Gastroesophageal sphincter (tissue), 4 donors: Measurements from ENCODE around the gene WIPF2. TPM values are rescaled to one million over a fixed set of nuclear protein-coding genes. Genes with fewer than 3 reads are reported as not detected.
"Not testable (repeated sequence)": the region's sequence is repeated elsewhere in the genome, so short reads cannot be mapped to it uniquely, and the experiment has no call there.

ENCODE experiments used
- ATAC-seq: fragments of 150-250 bp; one replicate; pipeline ENCODE4 v1.9.1; 2016; ENCODE audit warnings: mild to moderate bottlenecking, moderate library complexity
- H3K27ac ChIP-seq, 4 donors: fragments of 200-600 bp; sonication (generic) in 3 of 4; 1 replicate in 3 of 4; 2 replicates in 1 of 4; pipeline ENCODE4 v1.5.1; 2016 to 2019
- H3K27me3 ChIP-seq: fragments of 200-600 bp; sonication (generic); one replicate; pipeline ENCODE4 v1.5.1; 2019
- H3K36me3 ChIP-seq, 2 donors: fragments of 200-600 bp; sonication (generic); one replicate each; pipeline ENCODE4 v1.5.1; 2019; ENCODE audit warnings: control low read depth in 1 of 2
- H3K4me1 ChIP-seq, 3 donors: fragments of 200-600 bp; sonication (generic); 1 replicate in 2 of 3; 2 replicates in 1 of 3; pipeline ENCODE4 v1.5.1; 2016 to 2019; ENCODE audit warnings: control low read depth in 2 of 3
- H3K4me3 ChIP-seq, 2 donors: fragments of 200-600 bp; sonication (generic); one replicate each; pipeline ENCODE4 v1.5.1; 2019; ENCODE audit warnings: mild to moderate bottlenecking in 1 of 2, moderate library complexity in 1 of 2
- H3K9me3 ChIP-seq, 3 donors: fragments of 200-600 bp; sonication (generic); one replicate each; pipeline ENCODE4 v1.5.1; 2017 to 2019; ENCODE audit warnings: control low read depth in 2 of 3
- CTCF ChIP-seq, 4 experiments: fragments of 200-600 bp in 2 of 4; fragments of 450-650 bp in 2 of 4; sonication (generic) in 1 of 4; IDR thresholded peaks; one replicate each; pipeline ENCODE4 v1.5.1; 2017 to 2019; ENCODE audit warnings: antibody characterized with exemption in 4 of 4, mild to moderate bottlenecking in 2 of 4, moderate library complexity in 2 of 4
- EP300 ChIP-seq: sonication (generic); formaldehyde crosslinking; IDR thresholded peaks from one replicate; pipeline ENCODE4 v1.6.1; 2017; ENCODE audit warnings: antibody characterized with exemption, mild to moderate bottlenecking
- POLR2A ChIP-seq, 2 donors: fragments of 450-650 bp; IDR thresholded peaks; one replicate each; pipeline ENCODE4 v1.6.1; 2017; ENCODE audit warnings: antibody characterized with exemption in 2 of 2, mild to moderate bottlenecking in 2 of 2, moderate library complexity in 1 of 2
- POLR2AphosphoS5 ChIP-seq: sonication (generic); formaldehyde crosslinking; IDR thresholded peaks from one replicate; pipeline ENCODE4 v1.6.1; 2017; ENCODE audit warnings: antibody characterized with exemption
- WGBS, 2 donors: methylation state at CpG; one replicate each; pipeline ENCODE4 v1.1.5; 2018; ENCODE audit warnings: low coverage in 1 of 2; 5-methylcytosine and 5-hydroxymethylcytosine counted together
- total RNA-seq, 4 donors: library from RNA; depleted of rRNA; stranded (reverse); fragments of >200 nt; gene quantifications; one replicate each; pipeline ENCODE4 v1.1.0, GENCODE V29; 2016

The WIPF2 gene
- total RNA-seq, 4 donors from 2014 or later, result 10.2 to 18.2 (median 13.5) TPM

- 21 to 77% methylated on average over 3 to 4 of the region's 4 CpGs for WGBS, 2 donors
Measured at GRCh38 chr17:40301315-40301714, 82.2 kb downstream of the WIPF2 start.

GRCh38 chr17:40303009-40303657, 84.0 kb downstream of the WIPF2 start:
- peaks cover 10 to 59% (median 25%) of the 10 kb centered on the region in 3 donors for H3K4me1 ChIP-seq
- peak in 3 of 4 experiments; percentile 79 to 91 (median 82) for TF ChIP-seq CTCF (IDR thresholded peaks at IDR 0.05)
- no peak for TF ChIP-seq POLR2AphosphoS5
- no peak for TF ChIP-seq EP300
- TF ChIP-seq POLR2A (IDR thresholded peaks at IDR 0.05), result no peak
- no peaks in the 10 kb centered on the region for H3K9me3 ChIP-seq
- no peaks in the 10 kb centered on the region for H3K27me3 ChIP-seq
- no peaks in the 10 kb centered on the region for H3K36me3 ChIP-seq
- WGBS, 2 donors, result 18 to 20% methylated on average over 3 to 4 of the region's 4 CpGs
- ATAC-seq, result peak; percentile 39
- H3K27ac ChIP-seq, result peak overlapping the region in 3 of 4 donors; percentile 14 to 42 (median 16)
- H3K4me3 ChIP-seq, result no peak overlapping the region

More at GRCh38 chr17:40301315-40301714, 82.2 kb downstream of the WIPF2 start:
- ATAC-seq, result no peak
- Histone ChIP-seq H3K4me3 (no peak overlapping the region), H3K27ac (no peak overlapping the region), H3K9me3 (no peaks in the 10 kb centered on the region), H3K27me3 (no peaks in the 10 kb centered on the region), H3K4me1 (peaks cover 10 to 43% (median 15%) of the 10 kb centered on the region in 3 donors), H3K36me3 (no peaks in the 10 kb centered on the region)
- TF ChIP-seq POLR2A (IDR thresholded peaks at IDR 0.05), result no peak
- no peak for TF ChIP-seq EP300
- peak in 1 of 4 experiments; percentile 8 for TF ChIP-seq CTCF (IDR thresholded peaks at IDR 0.05)
- TF ChIP-seq POLR2AphosphoS5, result no peak

GRCh38 chr17:40303708-40304551, 84.8 kb downstream of the WIPF2 start:
- 8 to 17% methylated on average over 3 to 5 of the region's 5 CpGs for WGBS, 2 donors
- no peaks in the 10 kb centered on the region for H3K9me3 ChIP-seq
- peaks cover 10 to 59% (median 32%) of the 10 kb centered on the region in 3 donors for H3K4me1 ChIP-seq
- H3K4me3 ChIP-seq, result no peak overlapping the region
- H3K27me3 ChIP-seq, result no peaks in the 10 kb centered on the region
- H3K27ac ChIP-seq, result peak overlapping the region in 3 of 4 donors; percentile 14 to 26 (median 16)
- TF ChIP-seq POLR2A (IDR thresholded peaks at IDR 0.05) (no peak), POLR2AphosphoS5 (peak; percentile 4)
- no peaks in the 10 kb centered on the region for H3K36me3 ChIP-seq
- ATAC-seq, result no peak

- H3K27me3 ChIP-seq, H3K9me3 ChIP-seq, H3K4me3 ChIP-seq, ATAC-seq, H3K36me3 ChIP-seq: not testable (repeated sequence)
- H3K4me1 ChIP-seq, result peaks cover 10 to 59% (median 37%) of the 10 kb centered on the region in 3 donors
- H3K27ac ChIP-seq, result peak overlapping the region in 3 of 4 donors; percentile 14 to 26 (median 16)
- WGBS, 2 donors, result no CpG with 5 or more reads among the region's 5 CpGs
Measured at GRCh38 chr17:40304552-40304863, 85.4 kb downstream of the WIPF2 start.

GRCh38 chr17:40304866-40305265, 85.8 kb downstream of the WIPF2 start:
- not testable (repeated sequence) for H3K27me3 ChIP-seq, H3K9me3 ChIP-seq, ATAC-seq, H3K36me3 ChIP-seq, H3K4me3 ChIP-seq
- WGBS, 2 donors, result 83 to 100% methylated on average over 2 of the region's 5 CpGs
- H3K27ac ChIP-seq, result peak overlapping the region in 2 of 4 donors; percentile 14 to 16
- H3K4me1 ChIP-seq, result peaks cover 11 to 59% (median 37%) of the 10 kb centered on the region in 3 donors

GRCh38 chr17:40306395-40306794, 87.3 kb downstream of the WIPF2 start:
- Histone ChIP-seq H3K36me3 (no peaks in the 10 kb centered on the region), H3K4me1 (peaks cover 20 to 70% (median 52%) of the 10 kb centered on the region in 3 donors), H3K27me3 (no peaks in the 10 kb centered on the region), H3K27ac (peak overlapping the region in 3 of 4 donors; percentile 61 to 97 (median 91)), H3K4me3 (no peak overlapping the region), H3K9me3 (no peaks in the 10 kb centered on the region)
- 43 to 75% methylated on average over 1 of the region's 2 CpGs for WGBS, 2 donors
- ATAC-seq, result no peak
- TF ChIP-seq CTCF (IDR thresholded peaks at IDR 0.05) (no peak), POLR2AphosphoS5 (no peak), EP300 (no peak), POLR2A (IDR thresholded peaks at IDR 0.05) (no peak)
